Measurements from ENCODE around the gene EEFSEC.

GRCh38 chr3:128285042-128285966 is 132.0 kb downstream of the EEFSEC start:
- no peak for TF ChIP-seq CTCF (IDR thresholded peaks at IDR 0.05; ENCODE audit: control extremely low read depth in 1 of 3, insufficient read depth in 1 of 3, low read depth in 1 of 3, low read length in 3 of 3)
- TF ChIP-seq RAD21 (IDR thresholded peaks at IDR 0.05 in 1 of 2, conservative IDR thresholded peaks at IDR 0.05 in 1 of 2; ENCODE audit: low read depth in 2 of 2, low read length in 2 of 2), result no peak
- no peak for TF ChIP-seq TBP (IDR thresholded peaks at IDR 0.05; ENCODE audit: low read depth, low read length)
- no peak for TF ChIP-seq JUND (IDR thresholded peaks at IDR 0.05; ENCODE audit: low read length)
- no peak for TF ChIP-seq CBX8 (IDR thresholded peaks at IDR 0.05; ENCODE audit: borderline replicate concordance, low read depth, low read length)
- no peak for TF ChIP-seq POLR2AphosphoS5 (IDR thresholded peaks at IDR 0.05; ENCODE audit: low read depth, low read length)
- TF ChIP-seq POLR2A (IDR thresholded peaks at IDR 0.05; ENCODE audit: control extremely low read depth in 1 of 2, low read depth in 2 of 2, low read length in 2 of 2), result no peak
- no peak for TF ChIP-seq RFX5 (IDR thresholded peaks at IDR 0.05; ENCODE audit: borderline replicate concordance, low read depth, low read length)
